Activated T-helper 1 cell treated with anti-CD3 and anti-CD28 coated beads, Interleukin-12 subunit alpha, Interleukin-12 subunit beta, Interleukin-2, Interleukin-4 antibody, amounts not matched to agents 30 ng/mL and 10 ng/mL and 1 ng/mL, durations not matched to agents 14 hours and 24 hours and 36 hours (primary cell): ENCODE measurements around the gene SRD5A3. TPM values are rescaled to one million over a fixed set of nuclear protein-coding genes. Genes with fewer than 3 reads are reported as not detected.

Experiments used
- DNase-seq: peaks from one replicate; pipeline ENCODE4 v3.0.0; 2021; ENCODE audit warnings: low spot score
- H3K27ac Mint-ChIP-seq: one replicate; pipeline ENCODE4 v1.8.0; 2021; ENCODE audit warnings: mild to moderate bottlenecking, mixed read lengths
- H3K27me3 Mint-ChIP-seq: one replicate; pipeline ENCODE4 v1.8.0; 2022; ENCODE audit warnings: mild to moderate bottlenecking, moderate library complexity, mixed read lengths; ENCODE audit not compliant: insufficient read depth
- H3K36me3 Mint-ChIP-seq: one replicate; pipeline ENCODE4 v1.8.0; 2021; ENCODE audit warnings: low read depth, mixed read lengths
- H3K4me1 Mint-ChIP-seq: one replicate; pipeline ENCODE4 v1.8.0; 2021; ENCODE audit warnings: low read depth, mixed read lengths
- H3K4me3 Mint-ChIP-seq: one replicate; pipeline ENCODE4 v1.8.0; 2021; ENCODE audit warnings: mild to moderate bottlenecking, moderate library complexity, mixed read lengths
- H3K9me3 Mint-ChIP-seq: one replicate; pipeline ENCODE4 v1.8.0; 2021; ENCODE audit warnings: mixed read lengths
- intact Hi-C: fragments of 100-400 bp; cut with micrococcal nuclease; formaldehyde crosslinking; loops from one replicate; pipeline ENCODE4 v1.15.1; 2024
- total RNA-seq: library from RNA; stranded (reverse); gene quantifications from 2 replicates; pipeline ENCODE4 v1.2.3, GENCODE V29; 2022

Gene SRD5A3
- total RNA-seq, 1 donor from 2014 or later = 33.2 TPM

GRCh38 chr4:55393461-55394320 lies 47.6 kb downstream of the SRD5A3 start:
- intact Hi-C loops = loop anchor here (2.0 to 10.0 kb wide), 2 partner anchors 35 to 449 kb away; no protein-coding TSS in a partner anchor

GRCh38 chr4:55395218-55395528 lies 49.1 kb downstream of the SRD5A3 start:
- Mint-ChIP-seq H3K27ac (peak overlapping the region; percentile 96), H3K4me3 (peak overlapping the region; percentile 93), H3K36me3 (peaks cover 23% of the 10 kb centered on the region), H3K9me3 (no peaks in the 10 kb centered on the region), H3K27me3 (peaks cover 3% of the 10 kb centered on the region), H3K4me1 (peaks cover 40% of the 10 kb centered on the region)
- no peak for DNase-seq
- intact Hi-C loops = loop anchor here (1.0 to 10.0 kb wide), 10 partner anchors 9 to 1582 kb away; partner anchors contain the start of genes CEP135, CLOCK, NOA1 and POLR2B

More at GRCh38 chr4:55393461-55394320, 47.6 kb downstream of the SRD5A3 start:
- peaks cover 30% of the 10 kb centered on the region for H3K4me1 Mint-ChIP-seq
- no peak overlapping the region for H3K27ac Mint-ChIP-seq
- H3K27me3 Mint-ChIP-seq = peaks cover 3% of the 10 kb centered on the region
- H3K4me3 Mint-ChIP-seq = no peak overlapping the region
- peaks cover 19% of the 10 kb centered on the region for H3K36me3 Mint-ChIP-seq
- no peaks in the 10 kb centered on the region for H3K9me3 Mint-ChIP-seq
- no peak for DNase-seq

- H3K9me3 Mint-ChIP-seq = no peaks in the 10 kb centered on the region
- intact Hi-C loops = loop anchor here (1.0 to 10.0 kb wide), 11 partner anchors 9 to 1582 kb away; partner anchors contain the start of genes AASDH, CEP135, CLOCK and NOA1
- peak; percentile 88 for DNase-seq
- peaks cover 40% of the 10 kb centered on the region for H3K4me1 Mint-ChIP-seq
- peak within 1 kb of the TSS; percentile 96 for H3K27ac Mint-ChIP-seq
- peaks cover 25% of the 10 kb centered on the region for H3K36me3 Mint-ChIP-seq
- peaks cover 3% of the 10 kb centered on the region for H3K27me3 Mint-ChIP-seq
- peak within 1 kb of the TSS; percentile 97 for H3K4me3 Mint-ChIP-seq
Observed at GRCh38 chr4:55395529-55396307, 49.7 kb downstream of the SRD5A3 start, which contains the start of gene TMEM165. Gene TMEM165, plus strand, starts transcription at chr4:55395957. Its CDS starts 233 bp downstream, at chr4:55396190.

GRCh38 chr4:55396308-55397125 lies 50.5 kb downstream of the SRD5A3 start:
- Mint-ChIP-seq H3K36me3 (peaks cover 29% of the 10 kb centered on the region), H3K9me3 (no peaks in the 10 kb centered on the region), H3K4me3 (peak overlapping the region; percentile 97), H3K27ac (peak overlapping the region; percentile 89), H3K4me1 (peaks cover 47% of the 10 kb centered on the region), H3K27me3 (no peaks in the 10 kb centered on the region)
- DNase-seq = no peak
- intact Hi-C loops = loop anchor here (2.0 to 10.0 kb wide), 6 partner anchors 41 to 1581 kb away; partner anchors contain the start of genes AASDH, CEP135, NOA1 and POLR2B

- intact Hi-C loops = loop anchor here (2.0 to 10.0 kb wide), 6 partner anchors 40 to 1580 kb away; partner anchors contain the start of genes AASDH, CEP135, NOA1 and POLR2B
- no peak for DNase-seq
- no peaks in the 10 kb centered on the region for H3K9me3 Mint-ChIP-seq
- H3K4me3 Mint-ChIP-seq = peak overlapping the region; percentile 97
- peak overlapping the region; percentile 89 for H3K27ac Mint-ChIP-seq
- no peaks in the 10 kb centered on the region for H3K27me3 Mint-ChIP-seq
- H3K36me3 Mint-ChIP-seq = peaks cover 29% of the 10 kb centered on the region
- H3K4me1 Mint-ChIP-seq = peaks cover 47% of the 10 kb centered on the region
Observed at GRCh38 chr4:55397126-55397436, 51.0 kb downstream of the SRD5A3 start.

GRCh38 chr4:55397520-55398321 lies 51.7 kb downstream of the SRD5A3 start:
- intact Hi-C loops = loop anchor here (2.0 to 10.0 kb wide), 7 partner anchors 40 to 1580 kb away; partner anchors contain the start of genes AASDH, CEP135, EXOC1 and NOA1
- H3K27me3 Mint-ChIP-seq = no peaks in the 10 kb centered on the region
- no peak for DNase-seq
- H3K27ac Mint-ChIP-seq = peak overlapping the region; percentile 89
- H3K36me3 Mint-ChIP-seq = peaks cover 29% of the 10 kb centered on the region
- H3K9me3 Mint-ChIP-seq = no peaks in the 10 kb centered on the region
- peaks cover 47% of the 10 kb centered on the region for H3K4me1 Mint-ChIP-seq
- H3K4me3 Mint-ChIP-seq = peak overlapping the region; percentile 97

GRCh38 chr4:55398461-55398860 lies 52.4 kb downstream of the SRD5A3 start:
- intact Hi-C loops = loop anchor here (2.0 to 10.0 kb wide), 6 partner anchors 39 to 1579 kb away; partner anchors contain the start of genes CEP135, EXOC1, NOA1 and POLR2B
- no peak overlapping the region for H3K27ac Mint-ChIP-seq
- H3K9me3 Mint-ChIP-seq = no peaks in the 10 kb centered on the region
- no peak for DNase-seq
- peaks cover 53% of the 10 kb centered on the region for H3K4me1 Mint-ChIP-seq
- H3K36me3 Mint-ChIP-seq = peaks cover 32% of the 10 kb centered on the region
- peak overlapping the region; percentile 97 for H3K4me3 Mint-ChIP-seq
- H3K27me3 Mint-ChIP-seq = no peaks in the 10 kb centered on the region

- intact Hi-C loops = loop anchor here (1.0 to 10.0 kb wide), 7 partner anchors 8 to 1578 kb away; partner anchors contain the start of genes CEP135, EXOC1, NOA1 and POLR2B
- H3K36me3 Mint-ChIP-seq = peaks cover 36% of the 10 kb centered on the region
- H3K4me1 Mint-ChIP-seq = peaks cover 58% of the 10 kb centered on the region
- no peaks in the 10 kb centered on the region for H3K9me3 Mint-ChIP-seq
- H3K4me3 Mint-ChIP-seq = peak overlapping the region; percentile 97
- peak overlapping the region; percentile 75 for H3K27ac Mint-ChIP-seq
- H3K27me3 Mint-ChIP-seq = no peaks in the 10 kb centered on the region
- DNase-seq = no peak
Observed at GRCh38 chr4:55398966-55399365, 52.9 kb downstream of the SRD5A3 start.

- intact Hi-C loops = loop anchor here (1.0 to 10.0 kb wide), 7 partner anchors 8 to 1578 kb away; partner anchors contain the start of genes CEP135, EXOC1, NOA1 and POLR2B
- Mint-ChIP-seq H3K36me3 (peaks cover 37% of the 10 kb centered on the region), H3K27me3 (no peaks in the 10 kb centered on the region), H3K4me1 (peaks cover 54% of the 10 kb centered on the region), H3K27ac (no peak overlapping the region), H3K4me3 (peak overlapping the region; percentile 97), H3K9me3 (no peaks in the 10 kb centered on the region)
- DNase-seq = no peak
Observed at GRCh38 chr4:55399581-55399980, 53.5 kb downstream of the SRD5A3 start.

- H3K9me3 Mint-ChIP-seq = no peaks in the 10 kb centered on the region
- H3K4me1 Mint-ChIP-seq = peaks cover 52% of the 10 kb centered on the region
- intact Hi-C loops = no loop called here
- H3K36me3 Mint-ChIP-seq = peaks cover 40% of the 10 kb centered on the region
- H3K4me3 Mint-ChIP-seq = no peak overlapping the region
- no peak for DNase-seq
- no peak overlapping the region for H3K27ac Mint-ChIP-seq
- no peaks in the 10 kb centered on the region for H3K27me3 Mint-ChIP-seq
Observed at GRCh38 chr4:55405073-55405472, 59.0 kb downstream of the SRD5A3 start.

GRCh38 chr4:55406545-55406944 lies 60.5 kb downstream of the SRD5A3 start:
- Mint-ChIP-seq H3K9me3 (no peaks in the 10 kb centered on the region), H3K27ac (no peak overlapping the region), H3K4me3 (no peak overlapping the region), H3K4me1 (peaks cover 47% of the 10 kb centered on the region), H3K36me3 (peaks cover 33% of the 10 kb centered on the region), H3K27me3 (no peaks in the 10 kb centered on the region)
- no peak for DNase-seq
- intact Hi-C loops = no loop called here
